Skeletal muscle satellite cell (primary cell): ENCODE results near the gene KCNJ4.
"Not testable (repeated sequence)": the region's sequence is repeated elsewhere in the genome, so short reads cannot be mapped to it uniquely, and the experiment has no call there.

Source experiments
- H3K27me3 ChIP-seq: 2 replicates; pipeline ENCODE4 v1.7.0; 2013; ENCODE audit warnings: low read length; ENCODE audit not compliant: control insufficient read depth, insufficient read depth
- H3K36me3 ChIP-seq: 2 replicates; pipeline ENCODE4 v1.7.0; 2013; ENCODE audit warnings: mild to moderate bottlenecking, control low read depth, low read length; ENCODE audit not compliant: insufficient read depth
- H3K4me1 ChIP-seq: 2 replicates; pipeline ENCODE4 v1.7.0; 2013; ENCODE audit warnings: low read length; ENCODE audit not compliant: control insufficient read depth, insufficient read depth
- H3K4me2 ChIP-seq: 2 replicates; pipeline ENCODE4 v1.7.0; 2013; ENCODE audit warnings: mild to moderate bottlenecking, low read length
- H3K4me3 ChIP-seq: 2 replicates; pipeline ENCODE4 v1.7.0; 2013; ENCODE audit warnings: low read length
- H3K9ac ChIP-seq: 2 replicates; pipeline ENCODE4 v1.7.0; 2013; ENCODE audit warnings: mild to moderate bottlenecking, low read depth, low read length, moderate library complexity
- H3K9me3 ChIP-seq: replicated peaks from 2 replicates; pipeline ENCODE4 v1.7.0; 2013; ENCODE audit warnings: mild to moderate bottlenecking, control low read depth, low read length

KCNJ4 gene

DNA sequence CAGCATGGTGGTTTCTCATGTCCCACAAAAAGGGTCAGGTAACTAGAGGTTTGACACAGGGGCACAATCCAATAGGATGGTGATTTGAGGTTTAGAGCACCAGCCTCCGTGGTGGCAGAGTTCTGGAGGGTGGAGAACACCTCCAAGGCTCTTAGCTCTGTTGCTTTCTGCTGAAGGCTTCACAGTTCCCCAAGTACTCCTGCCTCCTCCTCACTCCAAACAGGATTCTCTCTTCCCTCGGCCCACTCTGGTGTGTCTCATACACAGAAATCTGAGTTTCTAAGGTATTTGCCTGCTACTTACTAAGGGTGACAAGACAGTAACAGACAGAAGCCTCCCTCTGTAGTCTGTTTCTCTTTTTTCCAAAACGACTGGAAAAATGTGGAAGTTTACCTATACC lies 73.6 kb downstream of the KCNJ4 start:
- H3K36me3 ChIP-seq, H3K4me2 ChIP-seq, H3K9ac ChIP-seq, H3K4me1 ChIP-seq, H3K27me3 ChIP-seq, H3K4me3 ChIP-seq, H3K9me3 ChIP-seq: not testable (repeated sequence)
